ENCODE data around the gene CLECL1. TPM values are rescaled to one million over a fixed set of nuclear protein-coding genes. Genes with fewer than 3 reads are reported as not detected.
A peak's percentile ranks its signal among the peaks of the same experiment; 100 is the strongest.
"Not testable (repeated sequence)": the region's sequence is repeated elsewhere in the genome, so short reads cannot be mapped to it uniquely, and the experiment has no call there.

Gene CLECL1
- total RNA-seq, 4 donors from 2014 or later = not detected

- H3K27me3 ChIP-seq = no peaks in the 10 kb centered on the region
- H3K27ac ChIP-seq = no peak overlapping the region
- WGBS, 2 donors = 50 to 51% methylated on average over 3 of the region's 3 CpGs
- TF ChIP-seq, protein P1, sequence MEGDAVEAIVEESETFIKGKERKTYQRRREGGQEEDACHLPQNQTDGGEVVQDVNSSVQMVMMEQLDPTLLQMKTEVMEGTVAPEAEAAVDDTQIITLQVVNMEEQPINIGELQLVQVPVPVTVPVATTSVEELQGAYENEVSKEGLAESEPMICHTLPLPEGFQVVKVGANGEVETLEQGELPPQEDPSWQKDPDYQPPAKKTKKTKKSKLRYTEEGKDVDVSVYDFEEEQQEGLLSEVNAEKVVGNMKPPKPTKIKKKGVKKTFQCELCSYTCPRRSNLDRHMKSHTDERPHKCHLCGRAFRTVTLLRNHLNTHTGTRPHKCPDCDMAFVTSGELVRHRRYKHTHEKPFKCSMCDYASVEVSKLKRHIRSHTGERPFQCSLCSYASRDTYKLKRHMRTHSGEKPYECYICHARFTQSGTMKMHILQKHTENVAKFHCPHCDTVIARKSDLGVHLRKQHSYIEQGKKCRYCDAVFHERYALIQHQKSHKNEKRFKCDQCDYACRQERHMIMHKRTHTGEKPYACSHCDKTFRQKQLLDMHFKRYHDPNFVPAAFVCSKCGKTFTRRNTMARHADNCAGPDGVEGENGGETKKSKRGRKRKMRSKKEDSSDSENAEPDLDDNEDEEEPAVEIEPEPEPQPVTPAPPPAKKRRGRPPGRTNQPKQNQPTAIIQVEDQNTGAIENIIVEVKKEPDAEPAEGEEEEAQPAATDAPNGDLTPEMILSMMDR (IDR thresholded peaks at IDR 0.05) = no peak
- no peak for TF ChIP-seq POLR2A (IDR thresholded peaks at IDR 0.05)
- peaks cover 0 to 5% of the 10 kb centered on the region in 2 donors for H3K4me1 ChIP-seq
- no peak overlapping the region for H3K4me3 ChIP-seq (replicated peaks in 1 of 3)
- intact Hi-C loops (cut with DNase I) = no loop called here
- H3K9me3 ChIP-seq = no peaks in the 10 kb centered on the region
- no peaks in the 10 kb centered on the region for H3K36me3 ChIP-seq
- DNase-seq = no peak
Measured at GRCh38 chr12:9745199-9745598, 12.3 kb upstream of the CLECL1 start.

DNA sequence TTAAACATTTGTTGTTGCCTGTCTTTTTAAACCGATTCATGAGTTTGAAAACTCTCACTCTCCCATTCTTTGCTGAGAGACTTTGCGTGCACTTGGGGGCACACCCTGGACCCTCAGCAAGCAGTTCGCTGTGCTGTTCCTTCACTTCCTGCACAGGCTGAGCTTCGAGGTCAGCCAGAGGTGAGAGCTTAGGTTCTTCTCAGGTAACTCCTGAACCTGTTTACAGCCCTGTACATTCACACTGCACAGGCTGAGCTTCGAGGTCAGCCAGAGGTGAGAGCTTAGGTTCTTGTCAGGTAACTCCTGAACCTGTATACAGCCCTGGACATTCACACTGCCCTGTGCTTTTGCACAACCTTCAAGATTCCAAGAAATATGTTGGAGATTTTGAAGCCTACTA, 9.8 kb upstream of the CLECL1 start:
- no peak for DNase-seq
- TF ChIP-seq, protein P1 (IDR thresholded peaks at IDR 0.05) = no peak
- TF ChIP-seq POLR2A (IDR thresholded peaks at IDR 0.05) = no peak
- Histone ChIP-seq H3K9me3 (no peaks in the 10 kb centered on the region), H3K27ac (no peak overlapping the region), H3K27me3 (no peaks in the 10 kb centered on the region), H3K4me1 (peaks cover 0 to 5% of the 10 kb centered on the region in 2 donors), H3K36me3 (no peaks in the 10 kb centered on the region), H3K4me3 (replicated peaks in 1 of 3) (no peak overlapping the region)
- 62% methylated on average over 5 of the region's 5 CpGs for WGBS, 2 donors
- intact Hi-C loops (cut with DNase I) = no loop called here

DNA sequence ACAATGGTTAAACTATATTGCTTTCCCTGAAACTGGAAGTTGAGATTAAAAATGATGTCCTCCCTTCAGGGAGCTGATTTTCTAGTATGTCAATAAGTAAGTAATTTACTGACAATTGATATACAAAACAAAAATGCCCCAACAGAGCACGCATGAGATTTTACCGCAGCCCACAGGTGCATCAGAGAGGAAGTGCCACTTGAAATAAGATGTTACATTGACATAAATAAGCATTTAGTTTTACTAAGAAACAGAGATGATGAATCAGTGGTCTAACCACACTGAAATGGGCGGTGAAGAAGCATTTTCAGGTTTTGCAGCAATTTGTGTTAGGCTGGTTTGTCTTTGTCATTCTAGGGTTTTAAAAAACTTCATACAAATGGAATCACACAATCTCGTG, 8.8 kb upstream of the CLECL1 start:
- DNase-seq = no peak
- TF ChIP-seq, protein P1 (IDR thresholded peaks at IDR 0.05) = no peak
- no peak for TF ChIP-seq POLR2A (IDR thresholded peaks at IDR 0.05)
- no peak overlapping the region for H3K4me3 ChIP-seq (replicated peaks in 1 of 3)
- WGBS, 2 donors = 84 to 88% methylated on average over 4 of the region's 4 CpGs
- H3K27ac ChIP-seq = no peak overlapping the region
- intact Hi-C loops (cut with DNase I) = no loop called here
- no peaks in the 10 kb centered on the region for H3K9me3 ChIP-seq
- H3K4me1 ChIP-seq = peaks cover 0 to 5% of the 10 kb centered on the region in 2 donors
- no peaks in the 10 kb centered on the region for H3K36me3 ChIP-seq
- H3K27me3 ChIP-seq = no peaks in the 10 kb centered on the region

DNA sequence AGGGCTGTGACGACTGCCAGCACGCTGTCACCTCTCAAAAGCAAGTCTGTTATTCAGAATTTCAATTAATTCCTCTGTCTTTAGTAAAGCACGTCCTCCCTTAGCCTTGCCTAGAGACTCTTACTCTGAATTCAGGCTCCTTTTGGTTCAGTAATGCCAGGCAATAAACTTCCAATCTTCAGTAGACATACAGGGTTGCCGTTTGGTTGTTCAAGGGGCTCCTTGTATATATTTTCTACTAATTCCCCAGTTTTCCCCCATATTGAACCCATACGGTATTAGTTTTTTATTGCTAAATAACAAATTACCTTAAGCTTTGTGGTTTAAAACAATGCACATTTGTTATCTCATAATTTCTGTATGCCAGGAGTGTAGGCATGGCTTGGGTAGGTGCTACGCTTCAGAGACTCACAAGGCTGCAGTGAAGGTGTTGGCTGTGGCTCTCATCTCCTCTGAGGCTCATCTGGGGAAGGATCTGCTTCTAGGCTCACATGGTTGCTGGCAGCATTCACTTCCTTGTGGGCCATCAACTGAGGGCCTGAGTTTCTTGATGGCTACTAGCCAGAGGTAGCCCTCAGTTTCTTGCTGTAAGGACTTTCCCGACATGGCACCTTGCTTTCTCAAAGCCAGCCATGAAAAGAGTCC, 7.3 kb upstream of the CLECL1 start:
- intact Hi-C loops (cut with DNase I) = no loop called here
- Histone ChIP-seq H3K9me3 (no peaks in the 10 kb centered on the region), H3K27me3 (no peaks in the 10 kb centered on the region), H3K36me3 (no peaks in the 10 kb centered on the region), H3K4me1 (peaks cover 0 to 5% of the 10 kb centered on the region in 2 donors), H3K27ac (peak overlapping the region in 2 of 3 donors; percentile 46 to 70), H3K4me3 (replicated peaks in 1 of 3) (peak overlapping the region in 2 of 3 donors; percentile 23 to 43)
- TF ChIP-seq, protein P1 (IDR thresholded peaks at IDR 0.05) = no peak
- no peak for TF ChIP-seq POLR2A (IDR thresholded peaks at IDR 0.05)
- WGBS, 2 donors = 49 to 69% methylated on average over 7 of the region's 7 CpGs
- DNase-seq = peak; percentile 17 to 39

GRCh38 chr12:9739404-9740105, 6.7 kb upstream of the CLECL1 start:
- 35 to 80% methylated on average over 4 to 26 of the region's 54 CpGs for WGBS, 2 donors
- peak in 1 of 2 donors; percentile 36 for TF ChIP-seq POLR2A (IDR thresholded peaks at IDR 0.05)
- H3K36me3 ChIP-seq; H3K4me1 ChIP-seq; intact Hi-C loops (cut with DNase I); H3K27me3 ChIP-seq; H3K9me3 ChIP-seq: not testable (repeated sequence)
- Histone ChIP-seq H3K4me3 (replicated peaks in 1 of 3) (peak overlapping the region in 2 of 3 donors; percentile 23 to 43), H3K27ac (peak overlapping the region in 2 of 3 donors; percentile 46 to 70)
- DNase-seq = peak; percentile 37 to 49

DNA sequence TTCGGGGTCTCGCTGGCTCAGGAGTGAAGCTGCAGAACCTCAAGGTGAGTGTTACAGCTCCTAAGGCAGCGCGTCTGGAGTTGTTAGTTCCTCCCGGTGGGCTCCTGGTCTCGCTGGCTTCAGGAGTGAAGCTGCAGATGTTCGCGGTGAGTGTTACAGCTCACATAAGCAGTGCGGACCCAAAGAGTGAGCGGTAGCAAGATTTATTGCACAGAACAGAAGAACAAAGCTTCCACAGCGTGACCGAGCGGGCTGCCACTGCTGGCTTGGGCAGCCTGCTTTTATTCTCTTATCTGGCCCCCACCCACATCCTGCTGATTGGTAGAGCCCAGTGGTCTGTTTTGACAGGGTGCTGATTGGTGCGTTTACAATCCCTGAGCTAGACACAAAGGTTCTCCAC, 6.0 kb upstream of the CLECL1 start:
- H3K9me3 ChIP-seq; H3K4me1 ChIP-seq; intact Hi-C loops (cut with DNase I); DNase-seq; H3K27ac ChIP-seq; H3K4me3 ChIP-seq (replicated peaks in 1 of 3); H3K27me3 ChIP-seq; H3K36me3 ChIP-seq: not testable (repeated sequence)
- WGBS, 2 donors = 90 to 96% methylated on average over 14 of the region's 14 CpGs
